ENCODE measurements around the gene RUNX1.

The RUNX1 gene

DNA sequence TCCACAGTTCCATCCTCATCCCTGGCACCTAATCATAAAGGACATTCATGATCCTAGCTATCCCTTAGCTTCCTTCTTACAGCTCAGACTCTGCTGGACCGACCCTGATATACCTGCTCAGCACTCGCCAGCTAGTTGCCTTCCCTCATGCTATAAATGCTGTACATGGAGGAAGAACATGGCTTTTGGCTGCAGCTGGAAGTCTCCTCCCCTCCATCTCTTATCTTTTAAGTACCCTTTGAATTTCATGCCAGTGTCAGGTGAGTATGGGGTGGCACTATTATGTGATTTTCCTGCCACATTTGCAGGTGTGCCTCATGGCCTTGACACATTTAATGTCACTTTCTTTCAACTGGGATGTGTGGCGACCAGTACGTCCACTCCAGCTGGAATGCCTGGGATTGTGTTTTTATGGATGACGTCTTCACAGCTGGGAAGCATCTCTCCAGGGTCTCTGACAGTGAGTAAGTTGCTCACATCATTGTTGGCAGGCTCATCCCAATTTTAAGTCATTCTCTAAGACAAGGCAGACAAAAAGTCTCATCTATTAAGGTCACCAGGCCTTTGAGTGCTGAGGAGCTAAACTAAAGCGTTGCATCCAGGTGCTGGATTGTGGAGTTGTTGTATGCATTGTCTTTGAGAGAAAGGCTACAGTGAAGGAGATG lies 43.4 kb downstream of the RUNX1 start:
- TF ChIP-seq, protein P1, sequence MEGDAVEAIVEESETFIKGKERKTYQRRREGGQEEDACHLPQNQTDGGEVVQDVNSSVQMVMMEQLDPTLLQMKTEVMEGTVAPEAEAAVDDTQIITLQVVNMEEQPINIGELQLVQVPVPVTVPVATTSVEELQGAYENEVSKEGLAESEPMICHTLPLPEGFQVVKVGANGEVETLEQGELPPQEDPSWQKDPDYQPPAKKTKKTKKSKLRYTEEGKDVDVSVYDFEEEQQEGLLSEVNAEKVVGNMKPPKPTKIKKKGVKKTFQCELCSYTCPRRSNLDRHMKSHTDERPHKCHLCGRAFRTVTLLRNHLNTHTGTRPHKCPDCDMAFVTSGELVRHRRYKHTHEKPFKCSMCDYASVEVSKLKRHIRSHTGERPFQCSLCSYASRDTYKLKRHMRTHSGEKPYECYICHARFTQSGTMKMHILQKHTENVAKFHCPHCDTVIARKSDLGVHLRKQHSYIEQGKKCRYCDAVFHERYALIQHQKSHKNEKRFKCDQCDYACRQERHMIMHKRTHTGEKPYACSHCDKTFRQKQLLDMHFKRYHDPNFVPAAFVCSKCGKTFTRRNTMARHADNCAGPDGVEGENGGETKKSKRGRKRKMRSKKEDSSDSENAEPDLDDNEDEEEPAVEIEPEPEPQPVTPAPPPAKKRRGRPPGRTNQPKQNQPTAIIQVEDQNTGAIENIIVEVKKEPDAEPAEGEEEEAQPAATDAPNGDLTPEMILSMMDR (IDR thresholded peaks at IDR 0.05; ENCODE audit: low read length, missing control alignments): no peak
- H3K4me3 ChIP-seq (replicated peaks; ENCODE audit: low read depth, low read length): no peak overlapping the region
- DNase-seq (ENCODE audit: low read depth): no peak

DNA sequence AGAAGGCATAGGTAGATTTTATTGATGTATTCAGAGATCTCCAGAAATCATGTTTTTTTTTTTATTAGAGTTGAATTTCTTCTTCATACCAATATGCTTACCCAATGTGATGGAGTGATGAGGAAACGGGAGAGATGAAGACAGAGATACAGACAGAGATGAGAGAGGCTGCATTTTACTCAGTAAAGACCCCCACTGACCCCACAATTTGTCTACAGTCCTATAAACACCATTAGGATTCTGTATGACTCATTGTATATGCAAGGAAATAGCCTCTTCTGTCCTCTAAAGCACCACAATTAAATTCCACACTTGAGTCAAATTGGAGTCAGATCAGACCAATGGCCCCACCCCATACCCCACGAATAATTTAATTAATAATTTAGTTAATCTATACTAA lies 44.0 kb downstream of the RUNX1 start:
- DNase-seq (ENCODE audit: low read depth): no peak
- TF ChIP-seq, protein P1 (IDR thresholded peaks at IDR 0.05; ENCODE audit: low read length, missing control alignments): no peak
- H3K4me3 ChIP-seq (replicated peaks; ENCODE audit: low read depth, low read length): no peak overlapping the region

DNA sequence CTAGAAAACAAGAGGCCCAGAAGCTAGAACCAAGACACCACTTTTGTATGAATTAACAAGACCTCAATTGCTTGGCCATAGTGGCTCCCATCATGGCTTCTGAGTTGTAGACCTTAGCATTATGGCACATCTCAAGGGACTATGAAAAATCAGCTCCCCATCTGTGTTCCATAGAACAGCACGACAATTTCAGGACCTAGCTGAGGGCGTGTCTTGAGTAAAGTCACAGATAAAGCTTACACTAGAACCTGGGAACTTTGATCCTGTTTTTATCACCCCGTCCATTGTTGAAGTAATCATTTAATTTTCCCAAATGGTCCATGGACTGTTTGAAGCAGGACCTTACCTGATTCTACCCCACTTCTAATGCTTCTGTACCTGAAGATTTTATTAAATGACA lies 44.8 kb downstream of the RUNX1 start:
- H3K4me3 ChIP-seq (replicated peaks; ENCODE audit: low read depth, low read length): no peak overlapping the region
- no peak for DNase-seq (ENCODE audit: low read depth)
- TF ChIP-seq, protein P1 (IDR thresholded peaks at IDR 0.05; ENCODE audit: low read length, missing control alignments): no peak

DNA sequence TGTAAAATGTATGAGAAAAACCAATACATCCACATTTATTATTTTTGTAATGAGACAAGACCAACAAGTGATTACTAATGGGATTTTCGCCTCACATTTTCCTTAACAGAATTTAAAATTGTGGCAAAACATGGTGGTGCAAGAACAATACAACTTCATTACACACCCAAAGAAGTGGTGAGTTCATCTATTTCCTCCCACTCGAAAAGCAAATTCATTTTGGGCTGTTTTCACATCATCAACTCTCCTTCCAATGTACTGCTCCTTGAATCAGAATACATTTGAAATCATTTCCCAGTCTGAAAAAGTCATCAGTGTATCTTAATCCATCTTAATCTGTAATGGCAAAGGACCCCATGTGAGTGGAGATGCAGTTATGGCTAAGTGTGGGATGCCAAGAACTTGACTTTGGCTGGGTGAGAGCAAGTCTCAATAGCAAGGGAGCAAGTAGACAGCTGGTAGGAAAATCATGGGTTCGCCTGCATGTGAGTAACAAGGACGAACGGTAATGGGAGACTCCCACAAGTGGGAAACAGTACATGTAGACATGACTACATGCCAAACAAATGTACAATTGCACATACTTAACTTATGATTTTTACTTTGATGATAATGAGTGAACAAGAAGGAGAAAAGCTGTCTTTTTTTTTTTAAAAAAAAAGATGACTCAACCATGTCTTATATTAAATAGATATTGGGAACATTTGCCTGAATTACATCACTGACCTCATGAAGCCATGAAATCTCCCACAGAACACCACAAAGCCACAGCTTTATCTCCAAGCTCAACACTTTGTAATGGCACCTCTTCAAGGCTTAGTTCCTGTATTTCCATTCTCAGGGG lies 46.0 kb downstream of the RUNX1 start:
- no peak overlapping the region for H3K4me3 ChIP-seq (replicated peaks; ENCODE audit: low read depth, low read length)
- TF ChIP-seq, protein P1 (IDR thresholded peaks at IDR 0.05; ENCODE audit: low read length, missing control alignments): no peak
- DNase-seq (ENCODE audit: low read depth): peak; percentile 77

DNA sequence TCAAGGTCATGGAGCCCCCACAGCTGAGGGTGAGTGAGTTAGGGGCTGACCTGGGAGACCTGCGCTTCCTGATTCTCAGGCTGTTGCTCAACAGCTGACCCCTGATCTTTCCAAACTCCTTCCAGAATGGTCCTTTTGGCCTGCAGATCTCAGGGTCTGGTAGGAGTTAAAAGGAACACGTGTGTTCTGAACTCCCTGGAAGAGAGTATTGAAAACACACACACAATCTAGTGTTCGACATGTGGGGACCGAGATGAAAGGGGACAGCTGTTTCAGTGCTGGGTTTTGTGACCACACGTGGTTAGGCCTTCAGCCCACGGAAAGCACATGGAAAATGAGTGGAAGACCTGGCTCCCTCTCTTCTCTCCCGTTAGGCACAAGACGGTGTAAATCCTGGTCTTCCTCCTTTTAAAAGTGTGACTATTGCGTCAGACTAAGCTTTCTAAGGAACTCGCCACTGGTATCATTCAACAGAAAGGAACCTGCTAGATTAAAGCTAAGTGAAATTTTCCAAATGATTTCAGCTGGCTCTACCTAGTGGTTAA lies 49.6 kb downstream of the RUNX1 start:
- no peak overlapping the region for H3K4me3 ChIP-seq (replicated peaks; ENCODE audit: low read depth, low read length)
- TF ChIP-seq, protein P1 (IDR thresholded peaks at IDR 0.05; ENCODE audit: low read length, missing control alignments): no peak
- no peak for DNase-seq (ENCODE audit: low read depth)

DNA sequence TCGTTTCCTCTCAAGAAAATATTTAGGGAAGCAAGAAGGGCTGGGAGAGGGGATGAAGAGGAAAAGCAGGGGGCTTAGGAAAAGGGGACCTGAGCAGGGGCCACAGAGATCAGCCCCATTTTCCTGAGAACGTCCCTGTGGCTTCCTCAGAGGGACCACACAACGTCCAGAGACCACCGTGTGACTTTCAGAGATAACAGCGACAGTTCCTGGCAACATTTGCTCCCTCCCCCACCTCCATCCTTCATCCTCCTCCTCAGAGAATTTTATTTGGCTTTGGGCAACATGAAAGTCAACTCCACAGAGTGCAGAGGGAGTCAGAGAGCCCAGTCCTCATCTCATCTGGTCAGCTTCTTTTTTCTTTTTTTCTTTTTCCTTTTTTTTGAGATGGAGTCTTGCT lies 50.9 kb downstream of the RUNX1 start:
- TF ChIP-seq, protein P1 (IDR thresholded peaks at IDR 0.05; ENCODE audit: low read length, missing control alignments): no peak

More for the DNA sequence above, 50.9 kb downstream of the RUNX1 start:
- no peak overlapping the region for H3K4me3 ChIP-seq (replicated peaks; ENCODE audit: low read depth, low read length)
- DNase-seq (ENCODE audit: low read depth): no peak

All from fibroblast of pulmonary artery (primary cell).